Ureter (tissue), 1 donor: ENCODE data around the gene HYDIN. TPM values are rescaled to one million over a fixed set of nuclear protein-coding genes. Genes with fewer than 3 reads are reported as not detected.
A peak's percentile ranks its signal among the peaks of the same experiment; 100 is the strongest.

Source experiments
- DNase-seq: peaks from one replicate; pipeline ENCODE4 v3.0.0-alpha.2; 2020; ENCODE audit warnings: low spot score
- total RNA-seq: library from RNA; stranded (reverse); gene quantifications from one replicate; pipeline ENCODE4 v1.2.4, GENCODE V29; 2023
- donor health status: DM: yes; HTN: yes; CAD: no.

The HYDIN gene
- total RNA-seq, 1 donor from 2014 or later: 8.4 TPM

DNA sequence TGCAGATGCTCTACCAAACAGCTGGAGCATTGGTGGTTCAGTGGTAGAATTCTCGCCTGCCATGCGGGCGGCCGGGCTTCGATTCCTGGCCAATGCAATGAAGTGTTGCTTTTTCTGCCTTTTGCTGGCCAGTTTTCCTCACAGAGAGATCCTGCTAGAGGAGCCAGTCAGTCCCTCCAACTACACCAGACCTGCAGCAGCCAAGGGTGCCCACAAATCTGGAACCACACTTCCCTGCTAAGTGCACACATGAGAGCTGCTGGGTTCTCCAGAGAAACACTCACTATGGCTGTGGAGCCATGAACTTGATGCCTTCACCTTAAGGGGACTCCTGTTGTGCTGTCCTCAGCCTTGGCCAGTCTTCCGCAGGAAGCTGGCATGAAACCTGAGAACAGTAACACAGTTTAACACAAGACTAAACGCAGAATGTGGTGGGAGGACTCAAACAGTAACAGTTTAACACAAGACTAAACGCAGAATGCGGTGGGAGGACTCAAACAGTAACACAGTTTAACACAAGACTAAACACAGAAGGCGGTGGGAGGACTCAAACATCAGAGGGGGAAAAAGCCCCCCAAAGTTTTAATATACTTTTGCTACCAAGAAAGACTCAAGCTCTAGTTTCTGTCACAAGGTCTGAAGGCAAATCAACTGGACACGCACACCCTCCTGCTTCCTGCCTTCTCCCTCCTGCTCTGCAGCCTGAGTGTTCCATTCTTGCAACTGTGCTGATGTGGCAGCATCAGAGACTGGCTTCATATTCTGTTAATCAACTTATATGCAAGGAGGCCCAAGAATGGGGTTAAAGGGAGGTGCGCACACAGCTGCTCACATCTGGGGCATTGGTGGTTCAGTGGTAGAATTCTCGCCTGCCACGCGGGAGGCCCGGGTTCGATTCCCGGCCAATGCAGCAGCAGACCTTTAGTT is 441.6 kb downstream of the HYDIN start:
- DNase-seq: peak; percentile 77

DNA sequence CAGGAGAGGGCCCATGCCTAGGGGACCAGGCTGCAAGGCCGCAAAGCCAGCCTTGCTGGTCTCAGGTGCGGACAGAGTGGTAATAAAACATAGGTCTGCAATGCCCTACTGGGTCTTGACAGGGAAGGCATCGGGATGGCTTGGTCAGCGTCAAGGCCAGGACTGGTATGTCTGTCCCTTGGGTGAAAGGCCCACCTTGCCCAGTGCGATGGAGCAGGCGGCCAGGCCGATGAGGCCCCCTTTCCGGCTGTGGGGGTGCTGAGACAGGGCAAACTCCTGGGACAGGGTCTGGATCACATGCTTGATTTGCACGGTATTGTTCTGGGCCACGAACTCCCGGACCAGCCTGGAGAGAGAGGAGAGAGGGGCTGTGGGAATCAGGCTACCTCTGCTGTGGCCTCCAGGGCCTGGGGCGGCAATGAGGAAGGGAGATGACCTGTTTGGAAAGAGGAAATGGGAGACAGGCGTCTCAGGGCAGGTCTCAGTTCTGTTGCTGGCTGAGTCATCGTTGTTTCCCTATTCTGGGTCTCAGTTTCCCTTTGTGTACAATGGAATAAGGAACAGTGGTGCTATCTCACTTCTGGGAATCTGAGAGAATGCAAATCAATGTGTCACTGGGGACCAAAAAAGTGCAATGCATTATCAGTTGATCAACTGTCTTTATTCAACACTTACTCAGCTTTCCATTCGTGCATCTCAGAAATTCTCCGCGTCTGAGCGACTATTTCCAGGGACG is 444.3 kb downstream of the HYDIN start:
- DNase-seq: no peak

DNA sequence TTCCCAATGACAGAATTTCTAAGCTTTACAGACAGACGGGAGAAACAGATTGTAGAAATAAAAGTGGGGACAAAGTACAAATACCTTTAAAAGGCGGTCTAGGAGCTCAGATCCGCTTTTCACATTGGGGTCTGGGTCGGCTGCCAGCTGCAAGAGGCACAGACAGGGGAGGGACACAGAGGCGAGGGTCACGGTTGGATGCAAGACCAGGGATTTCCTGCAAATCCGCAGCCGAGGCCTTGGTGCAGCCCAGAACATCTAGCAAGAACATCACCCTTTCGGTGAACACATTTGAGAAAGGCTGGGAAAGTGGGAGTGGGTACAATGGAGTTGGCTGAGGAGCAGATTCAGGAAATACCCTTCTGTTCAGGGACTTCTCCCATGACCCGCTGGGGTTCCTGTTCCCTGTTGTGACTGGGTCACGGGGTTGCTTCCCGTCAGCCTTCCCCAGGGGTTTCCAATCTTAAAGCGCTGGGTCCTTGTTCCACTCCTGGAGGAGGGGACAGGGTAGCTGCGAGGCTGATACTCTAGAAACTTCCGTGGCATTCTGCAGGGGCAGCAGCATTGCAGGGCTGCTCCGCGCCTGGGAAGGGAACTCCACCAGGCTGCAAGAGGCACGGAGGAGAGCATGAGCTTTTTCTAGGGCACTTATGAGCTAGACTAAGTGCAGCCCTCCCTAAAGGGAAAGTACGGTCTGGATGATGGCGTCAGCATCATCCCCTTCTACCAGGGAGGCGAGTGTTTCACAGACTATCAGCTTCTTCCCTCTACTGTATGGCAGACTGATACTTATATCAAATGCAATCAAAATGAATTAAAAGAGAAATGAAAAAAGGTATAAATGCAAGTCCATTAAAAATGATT is 445.6 kb downstream of the HYDIN start:
- DNase-seq: no peak

DNA sequence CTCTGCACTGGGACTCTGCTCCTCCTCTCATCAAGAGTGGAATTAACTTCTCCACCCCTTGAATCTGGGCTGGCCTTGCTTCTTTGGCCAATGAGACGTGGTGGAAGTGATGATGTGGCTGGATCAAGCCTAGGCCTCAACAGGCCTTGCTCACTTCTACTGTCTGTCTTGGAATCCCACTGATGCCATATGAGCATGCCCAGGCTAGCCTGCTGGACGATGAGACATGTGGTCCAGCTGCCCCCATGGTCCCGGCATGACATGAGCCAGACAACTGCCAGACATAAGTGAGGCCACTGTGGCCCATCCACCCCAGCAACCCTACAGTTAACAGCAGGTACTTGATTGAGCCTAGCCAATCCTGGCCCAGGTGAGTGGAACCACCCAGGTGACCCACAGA is 448.3 kb downstream of the HYDIN start:
- DNase-seq: no peak

DNA sequence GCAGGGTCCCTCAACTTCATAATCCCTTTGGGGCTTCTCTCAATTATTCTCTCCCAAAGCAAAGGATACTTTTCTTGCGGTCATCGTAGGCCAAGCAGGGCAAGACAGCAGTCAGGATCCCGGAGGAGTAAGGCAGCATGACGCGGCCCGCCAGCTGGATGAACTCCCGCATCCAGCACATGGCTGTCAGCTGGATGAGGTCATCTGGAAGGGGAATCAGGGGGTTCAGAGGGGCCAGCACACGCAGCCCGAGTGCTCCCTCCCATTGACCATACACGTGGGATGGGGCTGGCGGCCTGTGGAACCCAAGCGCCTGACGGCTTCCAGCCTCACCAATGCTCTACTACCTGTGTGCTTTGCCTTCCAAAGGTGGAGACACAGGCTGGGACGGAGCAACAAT is 448.7 kb downstream of the HYDIN start:
- no peak for DNase-seq

DNA sequence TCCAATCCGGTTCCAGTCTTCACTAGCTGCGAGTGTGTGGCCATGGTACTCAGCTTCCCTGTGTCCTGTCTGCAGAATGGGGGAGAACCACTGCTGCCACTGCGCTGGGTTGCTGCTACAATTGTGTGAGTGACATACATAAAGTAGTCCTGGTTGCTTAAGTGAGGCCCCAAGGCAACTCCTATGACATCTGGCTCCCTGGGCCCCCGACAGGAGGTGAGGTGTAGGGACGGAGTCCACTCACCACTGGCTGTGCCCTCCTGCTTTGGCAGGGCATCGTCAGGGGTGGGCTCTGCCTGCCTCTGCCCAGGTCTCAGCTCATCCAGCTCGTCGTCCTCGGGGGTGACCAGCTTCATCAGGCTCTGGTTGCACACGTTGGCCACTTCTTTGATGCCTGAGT is 450.0 kb downstream of the HYDIN start:
- no peak for DNase-seq

DNA sequence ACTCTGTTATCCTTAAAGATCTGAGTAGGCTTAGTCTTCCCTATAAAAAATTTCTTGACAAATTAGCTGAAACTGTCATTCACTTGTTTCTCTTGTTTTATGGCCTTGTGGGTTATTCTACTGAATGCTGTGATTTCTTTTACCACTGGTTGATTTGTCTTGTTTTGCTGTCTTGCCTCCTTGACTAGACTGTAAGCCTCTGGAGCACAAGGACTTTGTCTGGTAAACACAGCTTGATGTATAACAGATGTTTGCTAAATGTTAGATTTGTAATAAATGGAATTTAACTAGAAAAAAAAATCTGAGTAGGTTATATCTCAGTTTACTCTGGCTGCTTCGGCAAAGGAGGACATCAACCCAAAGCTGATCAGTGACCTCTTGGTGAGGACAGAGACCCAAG is 451.2 kb downstream of the HYDIN start:
- DNase-seq: no peak

DNA sequence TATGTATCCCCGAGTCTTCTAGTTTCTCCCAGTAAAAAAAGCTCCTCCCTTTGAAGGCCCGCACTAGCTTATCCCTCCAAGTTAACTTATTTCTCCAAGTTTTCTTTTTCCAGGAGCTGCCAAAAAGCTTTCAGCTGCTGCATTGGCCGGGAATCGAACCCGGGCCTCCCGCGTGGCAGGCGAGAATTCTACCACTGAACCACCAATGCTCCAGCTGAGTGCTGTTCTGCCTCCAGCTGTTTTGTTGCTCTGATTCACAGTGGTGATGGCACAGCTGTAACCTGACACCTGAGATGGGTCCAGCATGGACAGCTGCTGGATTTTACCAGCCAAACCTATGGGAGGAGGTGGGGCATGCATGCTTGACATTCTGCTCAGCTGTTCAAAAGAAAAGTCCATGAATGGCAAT is 451.6 kb downstream of the HYDIN start:
- peak; percentile 75 for DNase-seq

DNA sequence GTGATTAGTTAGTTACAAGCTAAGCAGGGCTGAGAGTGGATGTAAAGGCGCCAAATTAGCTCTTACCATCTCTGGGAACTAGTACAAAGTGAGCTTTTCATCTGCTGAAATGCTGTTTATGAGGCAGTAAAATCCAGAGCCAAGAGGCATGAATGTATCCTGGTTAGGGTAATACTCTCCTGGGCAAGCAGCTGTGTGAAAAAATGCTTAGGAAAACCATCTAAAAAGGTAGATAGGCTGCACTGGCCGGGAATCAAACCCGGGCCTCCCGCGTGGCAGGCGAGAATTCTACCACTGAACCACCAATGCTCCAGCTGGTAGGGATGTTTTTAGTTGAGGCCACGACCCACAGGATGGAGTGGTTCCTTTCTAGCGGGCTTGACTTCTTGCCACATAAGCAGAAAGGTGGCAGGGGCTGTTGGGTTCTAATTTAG is 452.5 kb downstream of the HYDIN start:
- DNase-seq: no peak

DNA sequence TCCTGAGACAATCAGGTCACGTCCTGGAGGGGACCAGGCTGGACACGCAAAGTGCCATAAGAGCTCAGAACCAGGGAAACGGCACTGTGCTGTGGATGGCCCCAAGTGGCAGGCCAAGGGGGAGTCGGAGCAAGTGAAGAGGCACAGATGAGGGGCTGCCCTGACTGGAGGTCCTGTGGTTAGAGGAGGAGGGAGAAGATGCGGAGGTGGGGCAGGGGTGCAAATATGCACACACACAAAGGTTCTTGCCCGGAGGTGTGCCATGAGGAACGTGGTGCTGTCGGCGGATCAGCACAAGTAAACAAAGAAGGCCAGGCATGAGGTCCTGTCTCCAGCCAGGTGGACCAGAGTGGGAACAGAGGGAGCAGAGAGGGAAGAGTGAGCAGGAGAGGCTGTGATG is 453.0 kb downstream of the HYDIN start:
- DNase-seq: no peak

DNA sequence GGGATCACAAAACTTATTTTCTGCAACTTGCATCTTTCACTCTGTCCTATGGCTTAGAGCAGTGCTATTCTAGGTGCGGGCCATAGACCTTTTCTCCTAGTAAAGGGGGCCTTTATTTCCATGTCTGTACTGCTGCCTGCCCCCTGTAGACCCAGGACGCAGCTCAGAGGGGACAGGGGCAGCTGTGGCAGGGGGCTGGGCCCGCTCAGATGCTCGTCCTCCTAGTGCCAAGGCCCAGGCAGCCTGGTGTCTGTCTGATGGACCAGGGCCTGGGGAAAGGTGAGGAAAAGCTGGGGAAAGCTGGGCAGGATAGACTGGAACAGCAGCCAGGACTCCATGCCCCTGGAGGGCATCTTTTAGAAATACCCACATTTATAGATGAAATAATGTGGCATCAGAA is 455.1 kb downstream of the HYDIN start:
- DNase-seq: no peak

DNA sequence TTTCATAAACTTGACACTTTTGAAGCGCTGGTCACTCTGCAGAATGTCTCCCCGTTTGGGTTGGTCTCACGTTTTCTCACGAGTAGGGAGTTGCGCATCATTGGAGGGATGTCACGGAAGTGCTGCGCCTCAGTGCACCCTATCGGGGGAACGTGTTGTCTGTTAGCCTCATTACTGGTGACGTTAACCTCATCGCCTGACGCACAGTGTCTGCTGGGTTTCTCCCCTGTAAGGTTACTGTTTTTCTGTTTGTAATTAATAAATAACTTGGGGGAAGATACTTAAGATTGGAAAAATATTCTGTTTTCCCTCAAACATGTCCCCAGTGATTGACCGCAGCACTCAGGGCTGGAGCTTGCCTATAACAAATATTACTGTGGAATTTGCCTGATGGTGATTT is 456.3 kb downstream of the HYDIN start:
- DNase-seq: no peak

DNA sequence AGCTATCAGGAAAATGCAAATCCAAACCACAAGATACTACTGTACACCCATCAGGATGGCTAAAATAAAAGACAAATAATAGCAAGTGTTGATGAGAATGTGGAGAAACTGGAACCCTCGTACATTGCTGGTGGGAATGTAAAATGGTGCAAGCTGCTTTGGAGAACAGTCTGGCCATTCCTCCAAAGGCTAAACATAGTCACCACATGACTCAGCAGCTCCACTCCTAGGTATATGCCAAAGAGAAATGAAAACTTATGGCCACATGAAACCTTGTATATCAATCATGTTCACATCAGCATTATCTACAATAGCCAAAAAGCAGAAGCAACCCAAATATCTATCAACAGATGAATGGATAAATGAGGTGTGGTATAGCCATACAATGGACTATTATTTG is 458.0 kb downstream of the HYDIN start:
- no peak for DNase-seq

DNA sequence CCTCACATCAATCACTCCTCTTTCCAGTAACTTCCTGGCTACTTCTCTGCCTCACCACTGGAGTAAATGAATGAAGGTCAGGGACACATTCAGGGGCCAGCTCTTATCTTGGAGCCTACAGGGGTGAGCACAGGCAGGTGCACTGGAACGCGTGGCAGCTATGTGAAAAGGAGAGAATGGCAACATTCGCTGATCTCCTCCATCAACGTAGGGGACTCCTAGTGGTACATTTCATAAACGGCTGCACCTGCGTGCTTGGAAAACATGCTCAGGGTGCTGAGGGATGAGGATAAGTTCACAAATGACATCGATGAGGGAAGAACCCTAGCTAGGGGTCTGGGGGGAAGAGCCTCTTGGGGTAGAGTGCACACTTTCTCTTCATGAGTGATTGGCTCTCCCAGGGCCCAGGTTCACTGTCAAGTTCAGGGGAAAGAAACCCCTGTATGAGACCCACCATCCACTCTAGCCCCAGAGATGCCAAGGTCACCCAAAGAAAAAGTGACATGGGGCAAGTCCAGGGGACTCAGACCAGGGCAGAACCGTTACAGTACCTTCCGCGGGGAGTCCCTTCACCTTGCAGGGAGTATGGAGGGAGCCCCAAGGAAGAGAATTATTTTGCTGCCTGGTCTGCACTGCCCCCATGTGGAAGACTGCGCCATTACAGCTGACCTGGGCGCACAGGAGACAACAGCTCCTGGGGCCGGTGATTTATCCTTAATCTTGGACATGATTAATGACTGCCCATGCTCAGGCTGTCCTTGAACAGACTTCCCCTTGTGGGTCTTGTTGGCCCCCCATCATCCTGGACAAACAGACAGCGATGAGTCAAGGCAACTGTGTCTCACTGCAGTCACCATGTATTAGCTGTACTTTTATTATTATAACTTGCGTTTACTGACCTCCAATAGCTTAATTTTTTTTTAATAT is 459.6 kb downstream of the HYDIN start:
- peak; percentile 76 for DNase-seq

DNA sequence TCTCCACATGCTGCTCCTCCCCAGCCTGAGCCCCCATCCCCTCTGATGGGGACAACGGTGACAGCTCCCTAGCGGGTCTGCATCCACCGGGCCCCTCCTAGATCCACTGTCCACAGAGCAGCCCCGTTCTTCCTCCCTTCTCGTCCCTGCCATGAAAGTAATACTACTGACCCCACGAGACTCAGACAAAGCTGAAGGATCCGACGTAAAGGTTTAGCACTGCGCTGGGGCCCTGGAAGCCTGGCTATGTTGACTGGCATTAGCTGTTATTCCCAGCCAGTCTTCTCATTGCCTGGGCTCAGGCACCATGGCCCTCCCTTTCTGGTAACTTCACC is 460.3 kb downstream of the HYDIN start:
- DNase-seq: no peak

DNA sequence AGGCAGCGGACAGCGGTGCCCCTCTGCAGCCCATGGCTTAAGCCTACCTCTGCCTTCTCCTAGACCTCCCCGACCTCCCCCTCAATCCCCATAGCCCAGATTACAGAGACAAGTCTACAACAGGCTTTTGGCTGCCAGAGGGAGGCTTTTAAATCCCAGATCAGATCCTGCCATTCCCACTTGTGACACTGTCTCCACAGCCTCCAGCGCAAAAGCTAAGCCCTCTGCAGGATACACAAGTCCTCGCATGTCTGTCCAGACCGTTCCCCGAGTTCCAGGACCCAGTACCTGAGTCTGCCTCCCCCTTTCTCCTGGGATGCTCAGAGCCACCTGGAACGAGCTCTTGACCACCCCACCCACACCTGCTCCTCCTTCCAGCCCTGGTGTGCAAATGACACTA is 460.8 kb downstream of the HYDIN start:
- no peak for DNase-seq

DNA sequence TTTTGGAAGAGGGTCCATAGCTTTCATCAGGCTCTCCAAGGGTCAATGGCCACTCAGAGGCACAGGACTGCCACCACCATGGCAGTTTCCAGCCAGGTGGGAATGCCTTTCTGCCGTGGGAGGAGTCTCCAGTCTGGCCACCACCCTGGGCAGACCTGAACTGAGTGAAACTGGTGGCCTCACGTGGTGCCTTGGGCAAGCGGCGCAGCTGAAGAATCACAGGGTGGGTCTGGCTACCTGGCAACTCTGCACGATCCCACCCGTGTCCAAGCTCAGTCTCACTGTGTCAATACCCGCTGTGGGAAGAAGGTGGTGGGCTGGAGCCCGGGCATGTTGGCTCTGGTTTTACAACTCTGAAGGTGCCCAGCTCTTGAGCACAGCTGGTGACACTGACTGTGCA is 461.4 kb downstream of the HYDIN start:
- no peak for DNase-seq

DNA sequence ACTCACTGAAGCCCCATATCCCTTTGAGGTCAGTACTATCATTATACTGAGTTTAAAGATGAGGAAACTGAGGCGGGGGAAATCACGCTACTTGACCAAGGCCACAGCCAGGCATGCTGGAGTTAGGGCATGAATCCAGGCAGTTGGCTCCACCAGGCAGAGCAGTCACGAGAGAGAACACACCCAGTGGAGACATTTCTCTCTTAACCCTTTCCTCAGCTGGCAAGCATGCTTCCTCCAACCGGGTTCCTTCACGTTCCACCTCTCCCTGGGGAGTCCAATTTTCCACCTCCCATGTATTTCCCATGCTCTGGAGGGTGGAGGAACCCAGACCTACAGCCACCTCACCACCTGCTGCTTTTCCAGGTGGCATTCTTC is 462.3 kb downstream of the HYDIN start:
- DNase-seq: no peak

DNA sequence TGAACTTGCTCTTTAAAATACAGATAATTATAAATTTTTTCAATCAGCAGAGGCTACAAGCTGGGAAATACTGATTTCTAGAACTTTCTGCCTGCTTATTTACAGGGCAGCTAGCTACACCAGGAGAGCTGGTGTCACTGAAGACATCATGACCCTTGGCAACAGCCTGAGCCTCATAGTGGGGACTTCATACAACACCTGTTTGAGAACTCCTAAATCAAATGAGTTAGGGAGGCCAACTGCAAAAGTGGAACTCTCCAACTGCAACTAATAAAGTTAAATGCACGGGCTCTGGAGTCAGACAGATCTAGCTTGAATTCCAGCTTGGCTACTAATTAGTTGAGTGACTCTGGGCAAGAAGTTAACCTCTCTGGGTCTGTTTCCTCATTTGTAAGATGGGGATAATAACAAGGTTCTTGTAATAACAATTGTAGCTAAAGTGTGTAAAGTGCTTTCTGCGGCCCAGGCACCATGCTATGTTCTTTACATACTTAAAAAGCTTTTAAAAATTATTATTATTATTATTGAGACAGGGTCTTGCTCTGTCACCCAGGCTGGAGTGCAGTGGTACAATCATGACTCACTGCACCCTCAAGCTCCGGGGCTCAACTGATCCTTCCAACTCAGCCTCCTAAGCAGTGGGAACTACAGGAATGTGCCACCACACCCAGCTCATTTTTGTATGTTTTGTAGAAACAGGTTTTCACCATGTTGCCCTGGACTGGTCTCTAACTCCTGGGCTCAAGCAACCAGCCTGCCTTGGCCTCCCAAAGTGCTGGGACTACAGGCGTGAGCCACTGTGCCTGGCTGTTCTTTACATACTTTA is 462.9 kb downstream of the HYDIN start:
- no peak for DNase-seq

DNA sequence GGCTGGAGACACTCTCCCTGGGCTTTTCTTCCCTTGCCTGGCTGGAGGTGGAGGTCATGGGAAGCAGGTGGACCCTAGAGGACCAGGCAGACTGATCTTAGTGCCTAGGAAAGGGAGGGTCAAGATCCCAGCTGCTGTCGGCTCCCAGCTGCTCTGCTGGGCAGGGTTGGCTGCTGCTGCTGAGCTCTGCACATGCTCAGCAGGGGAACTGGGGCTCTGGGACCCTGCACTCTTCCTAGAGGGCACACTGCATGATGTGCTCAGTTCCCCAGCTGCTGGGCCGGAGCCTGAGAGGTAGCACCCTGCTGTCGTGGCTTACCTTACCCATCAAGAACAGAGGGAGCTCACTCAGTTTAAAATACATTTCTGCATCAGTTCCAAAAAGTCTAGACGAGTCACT is 463.9 kb downstream of the HYDIN start:
- no peak for DNase-seq
